Retinal pigment epithelial cell (primary cell): ENCODE data around the gene SELL.
"Not testable (repeated sequence)": the region's sequence is repeated elsewhere in the genome, so short reads cannot be mapped to it uniquely, and the experiment has no call there.

ENCODE experiments used
- DNase-seq: peaks from one replicate; pipeline ENCODE4 v3.0.0-alpha.2; 2010; ENCODE audit warnings: low read depth
- H3K4me3 ChIP-seq: 2 replicates; pipeline ENCODE4 v1.5.1; 2011; ENCODE audit warnings: mild to moderate bottlenecking, low read length, control low read depth, moderate library complexity
- TF ChIP-seq, protein P1 (sequence below): conservative IDR thresholded peaks from 2 replicates; pipeline ENCODE4 v1.5.1; 2011; ENCODE audit warnings: low read depth, low read length, control low read depth, inconsistent platforms

The SELL gene

DNA sequence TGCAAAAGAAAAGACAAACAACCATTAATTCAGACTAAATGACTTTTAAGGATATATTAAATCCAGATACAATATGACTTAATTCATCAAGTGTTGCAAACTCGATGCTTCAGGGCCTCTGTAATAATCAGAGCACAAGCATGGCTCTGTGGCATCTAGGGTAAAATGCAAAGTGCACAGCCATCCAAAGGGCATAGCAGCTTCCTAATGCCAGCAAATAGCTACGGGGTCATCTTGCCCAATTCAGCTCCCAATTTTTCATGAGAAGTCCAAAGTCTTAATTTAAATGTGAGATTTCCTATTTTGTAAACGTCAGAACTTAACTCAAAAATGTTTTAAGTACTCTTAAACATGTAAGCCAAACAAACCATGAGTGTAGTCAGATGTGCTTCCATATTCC is 14.5 kb upstream of the SELL start:
- no peak overlapping the region for H3K4me3 ChIP-seq
- DNase-seq, result no peak
- TF ChIP-seq, protein P1, sequence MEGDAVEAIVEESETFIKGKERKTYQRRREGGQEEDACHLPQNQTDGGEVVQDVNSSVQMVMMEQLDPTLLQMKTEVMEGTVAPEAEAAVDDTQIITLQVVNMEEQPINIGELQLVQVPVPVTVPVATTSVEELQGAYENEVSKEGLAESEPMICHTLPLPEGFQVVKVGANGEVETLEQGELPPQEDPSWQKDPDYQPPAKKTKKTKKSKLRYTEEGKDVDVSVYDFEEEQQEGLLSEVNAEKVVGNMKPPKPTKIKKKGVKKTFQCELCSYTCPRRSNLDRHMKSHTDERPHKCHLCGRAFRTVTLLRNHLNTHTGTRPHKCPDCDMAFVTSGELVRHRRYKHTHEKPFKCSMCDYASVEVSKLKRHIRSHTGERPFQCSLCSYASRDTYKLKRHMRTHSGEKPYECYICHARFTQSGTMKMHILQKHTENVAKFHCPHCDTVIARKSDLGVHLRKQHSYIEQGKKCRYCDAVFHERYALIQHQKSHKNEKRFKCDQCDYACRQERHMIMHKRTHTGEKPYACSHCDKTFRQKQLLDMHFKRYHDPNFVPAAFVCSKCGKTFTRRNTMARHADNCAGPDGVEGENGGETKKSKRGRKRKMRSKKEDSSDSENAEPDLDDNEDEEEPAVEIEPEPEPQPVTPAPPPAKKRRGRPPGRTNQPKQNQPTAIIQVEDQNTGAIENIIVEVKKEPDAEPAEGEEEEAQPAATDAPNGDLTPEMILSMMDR, result no peak

DNA sequence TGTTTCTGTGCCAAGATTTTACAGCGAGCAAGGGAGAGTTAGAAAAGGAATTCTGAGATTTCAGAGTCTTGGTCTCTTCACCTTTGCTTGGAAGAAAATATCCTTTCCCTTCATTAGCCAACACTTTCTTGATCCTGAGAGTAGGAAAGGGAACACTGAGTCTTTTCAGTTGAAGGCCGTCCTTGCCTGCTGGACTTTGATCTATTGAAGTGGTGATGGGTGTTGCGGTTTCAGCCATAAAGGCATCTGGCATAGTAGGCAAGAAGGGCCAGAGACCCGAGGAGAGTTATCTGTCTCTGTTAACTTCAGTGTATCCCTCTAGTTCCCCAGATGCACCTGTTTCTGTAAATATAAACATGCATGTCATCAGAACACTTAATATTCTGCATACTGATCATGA is 12.7 kb upstream of the SELL start:
- no peak for DNase-seq
- H3K4me3 ChIP-seq, result no peak overlapping the region
- TF ChIP-seq, protein P1, result no peak

- H3K4me3 ChIP-seq, result no peak overlapping the region
- TF ChIP-seq, protein P1, result no peak
- DNase-seq, result no peak
Observed at GRCh38 chr1:169723763-169724162, 12.3 kb upstream of the SELL start.

- TF ChIP-seq, protein P1, result no peak
- DNase-seq, result no peak
- H3K4me3 ChIP-seq, result no peak overlapping the region
Observed at GRCh38 chr1:169722779-169723178, 11.4 kb upstream of the SELL start.

DNA sequence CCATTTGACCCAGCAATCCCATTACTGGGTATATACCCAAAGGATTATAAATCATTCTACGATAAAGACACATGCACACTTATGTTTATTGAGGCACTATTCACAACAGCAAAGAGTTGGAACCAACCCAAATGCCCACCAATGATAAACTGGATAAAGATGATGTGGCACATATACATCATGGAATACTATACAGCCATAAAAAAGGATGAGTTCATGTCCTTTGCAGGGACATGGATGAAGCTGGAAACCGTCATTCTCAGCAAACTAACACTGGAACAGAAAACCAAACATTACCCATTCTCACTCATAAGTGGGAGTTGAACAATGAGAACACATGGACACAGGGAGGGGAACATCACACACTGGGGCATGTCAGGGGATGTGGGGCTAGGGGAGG is 3.7 kb upstream of the SELL start:
- DNase-seq, H3K4me3 ChIP-seq: not testable (repeated sequence)

DNA sequence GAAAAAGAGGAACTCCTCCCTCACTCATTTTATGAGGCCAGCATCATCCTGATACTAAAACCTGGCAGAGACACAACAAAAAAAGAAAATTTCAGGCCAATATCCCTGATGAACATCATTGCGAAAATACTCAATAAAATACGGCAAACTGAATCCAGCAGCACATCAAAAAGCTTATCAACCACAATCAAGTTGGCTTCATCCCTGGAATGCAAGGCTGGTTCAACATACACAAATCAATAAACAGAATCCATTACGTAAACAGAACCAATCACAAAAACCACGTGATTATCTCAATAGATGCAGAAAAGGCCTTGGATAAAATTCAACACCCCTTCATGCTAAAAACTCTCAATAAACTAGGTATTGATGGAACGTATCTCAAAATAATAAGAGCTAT is 1.7 kb upstream of the SELL start:
- not testable (repeated sequence) for DNase-seq

GRCh38 chr1:169712309-169712631 is 850 bp upstream of the SELL start:
- TF ChIP-seq, protein P1, result no peak
- no peak overlapping the region for H3K4me3 ChIP-seq
- DNase-seq, result no peak

More for the DNA sequence above, 1.7 kb upstream of the SELL start:
- H3K4me3 ChIP-seq, result not testable (repeated sequence)

DNA sequence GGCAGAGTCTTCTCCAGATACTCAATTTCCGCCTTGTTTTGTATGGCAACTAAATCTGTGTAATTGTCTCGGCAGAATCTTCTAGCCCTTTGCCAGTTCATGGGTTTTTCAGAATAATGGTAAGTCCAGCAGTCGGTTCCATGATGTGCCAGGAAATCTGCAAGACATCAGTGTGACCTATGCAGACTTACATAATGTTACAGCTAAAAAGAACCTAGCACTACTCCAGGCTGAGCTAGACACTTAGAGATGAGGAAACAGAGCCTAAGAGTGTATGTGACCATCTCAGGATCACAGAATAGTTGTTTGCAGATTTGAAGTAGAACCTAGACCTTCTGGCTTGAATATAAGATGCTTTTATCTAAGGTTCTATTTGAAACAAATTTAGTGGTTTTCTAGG is 2.8 kb downstream of the SELL start:
- no peak overlapping the region for H3K4me3 ChIP-seq
- no peak for DNase-seq
- TF ChIP-seq, protein P1, result no peak
